HCT116 (cell line): Measurements from ENCODE around the gene RAPGEF1. TPM values are rescaled to one million over a fixed set of nuclear protein-coding genes. Genes with fewer than 3 reads are reported as not detected.

Experiments
- ATAC-seq: fragments of 200-7000 bp; cut with Tn5 transposase; 2 replicates; pipeline ENCODE4 v1.9.1; 2020; ENCODE audit warnings: mild to moderate bottlenecking, moderate library complexity
- BruUV-seq: library from RNA; stranded (reverse); fragments of 400-500 nt; replicated peaks from 2 replicates; lab custom pipeline; 2021; lab: Mats Ljungman, UMichigan
- CTCF ChIA-PET: fragments of 300-600 bp; sonication (Branson Sonifier 250); formaldehyde crosslinking; loops from one replicate; lab custom pipeline; 2021; ENCODE audit warnings: antibody characterized with exemption; lab: Charles Lee
- POLR2A ChIA-PET: fragments of 300-600, 350-600 bp; sonication (Branson Sonifier 250); formaldehyde crosslinking; loops from one replicate; lab custom pipeline; 2021; ENCODE audit warnings: antibody characterized with exemption; lab: Charles Lee
- RAD21 ChIA-PET, 2 experiments: fragments of 300-600 bp; sonication (Branson Sonifier 250); formaldehyde crosslinking; loops; one replicate each; lab custom pipeline; 2023; ENCODE audit warnings: low total read pairs in 2 of 2; ENCODE audit not compliant: uncharacterized antibody in 2 of 2, unreplicated experiment in 2 of 2, low non-redundant PET in 1 of 2; lab: Charles Lee
- DNase-seq: peaks from one replicate; pipeline ENCODE4 v3.0.0-alpha.2; 2010; ENCODE audit warnings: low read depth, low spot score
- H2AFZ ChIP-seq: fragments of 200-600 bp; shearing (Covaris generic), sonication (generic); 2 replicates; pipeline ENCODE4 v1.6.1; 2017; ENCODE audit warnings: low read depth, mixed run types, mixed read lengths, antibody characterized with exemption, low read length; ENCODE audit not compliant: poor library complexity, severe bottlenecking
- H3K27ac ChIP-seq: 2 replicates; pipeline ENCODE4 v1.5.1; 2012; ENCODE audit warnings: low read depth, low read length
- H3K27me3 ChIP-seq: fragments of 200-600 bp; sonication (generic); 2 replicates; pipeline ENCODE4 v1.6.1; 2016; ENCODE audit warnings: mixed run types, low read length, mixed read lengths; ENCODE audit not compliant: insufficient read depth
- H3K36me3 ChIP-seq, 2 experiments: fragments of 200-500 bp in 1 of 2; fragments of 200-600 bp in 1 of 2; sonication (Bioruptor generic) in 1 of 2; sonication (generic) in 1 of 2; 2 replicates each; pipeline versions ENCODE4 v1.5.1 to v1.6.1; 2014 to 2016; ENCODE audit warnings: low read length in 2 of 2, inconsistent platforms in 1 of 2, mixed read lengths in 1 of 2, mixed run types in 1 of 2; ENCODE audit not compliant: insufficient read depth in 2 of 2, control insufficient read depth in 1 of 2
- H3K4me1 ChIP-seq, 2 experiments: fragments of 200-600 bp in 1 of 2; sonication (generic) in 1 of 2; 2 replicates each; pipeline versions ENCODE4 v1.5.1 to v1.6.1; 2012 to 2017; ENCODE audit warnings: low read length in 2 of 2, inconsistent platforms in 1 of 2, mild to moderate bottlenecking in 1 of 2, mixed read lengths in 1 of 2, mixed run types in 1 of 2, moderate library complexity in 1 of 2; ENCODE audit not compliant: insufficient read depth in 2 of 2, control insufficient read depth in 1 of 2
- H3K4me2 ChIP-seq: fragments of 200-600 bp; sonication (generic); 2 replicates; pipeline ENCODE4 v1.6.1; 2017; ENCODE audit warnings: mixed run types, low read length, mixed read lengths
- H3K4me3 ChIP-seq, 2 experiments: fragments of 200-600 bp in 1 of 2; sonication (generic) in 1 of 2; replicated peaks in 1 of 2; 2 replicates each; pipeline ENCODE4 v1.5.1; 2011 to 2016; ENCODE audit warnings: low read length in 2 of 2, control low read depth in 1 of 2, low read depth in 1 of 2, mild to moderate bottlenecking in 1 of 2, mixed read lengths in 1 of 2, mixed run types in 1 of 2
- H3K79me2 ChIP-seq: fragments of 200-600 bp; sonication (generic); 2 replicates; pipeline ENCODE4 v1.6.1; 2017; ENCODE audit warnings: mild to moderate bottlenecking, mixed run types, low read length, moderate library complexity, mixed read lengths; ENCODE audit not compliant: insufficient read depth
- H3K9ac ChIP-seq: fragments of 200-600 bp; sonication (generic); 2 replicates; pipeline ENCODE4 v1.6.1; 2016; ENCODE audit warnings: low read length, mixed read lengths
- H3K9me2 ChIP-seq: fragments of 200-600 bp; sonication (generic), shearing (Covaris generic); 2 replicates; pipeline ENCODE4 v1.6.1; 2017; ENCODE audit warnings: mixed run types, mild to moderate bottlenecking, moderate library complexity; ENCODE audit not compliant: insufficient read depth
- H3K9me3 ChIP-seq, 2 experiments: fragments of 200-500 bp in 1 of 2; fragments of 200-600 bp in 1 of 2; sonication (Bioruptor generic) in 1 of 2; sonication (generic) in 1 of 2; 2 replicates each; pipeline ENCODE4 v1.6.1; 2014 to 2017; ENCODE audit warnings: low read length in 2 of 2, mixed read lengths in 2 of 2, inconsistent platforms in 1 of 2, low read depth in 1 of 2, mild to moderate bottlenecking in 1 of 2, mixed run types in 1 of 2, moderate library complexity in 1 of 2; ENCODE audit not compliant: control insufficient read depth in 1 of 2, insufficient read depth in 1 of 2
- H4K20me1 ChIP-seq: fragments of 200-600 bp; sonication (generic), shearing (Covaris generic); 2 replicates; pipeline ENCODE4 v1.6.1; 2017; ENCODE audit warnings: mixed run types, mild to moderate bottlenecking, moderate library complexity; ENCODE audit not compliant: insufficient read depth
- EGR1 ChIP-seq: IDR thresholded peaks from 2 replicates; pipeline ENCODE4 v1.6.1; 2012; ENCODE audit warnings: low read depth
- FOSL1 ChIP-seq: IDR thresholded peaks from 2 replicates; pipeline ENCODE4 v1.6.1; 2012; ENCODE audit warnings: low read depth
- POLR2AphosphoS5 ChIP-seq: IDR thresholded peaks from 2 replicates; pipeline ENCODE4 v1.6.1; 2011; ENCODE audit warnings: mild to moderate bottlenecking, low read depth, low read length, moderate library complexity
- RAD21 ChIP-seq: IDR thresholded peaks from 2 replicates; pipeline ENCODE4 v1.6.1; 2012; ENCODE audit warnings: low read depth, mild to moderate bottlenecking
- SIN3A ChIP-seq: IDR thresholded peaks from 2 replicates; pipeline ENCODE4 v1.6.1; 2012; ENCODE audit warnings: low read depth
- SP1 ChIP-seq: IDR thresholded peaks from 2 replicates; pipeline ENCODE4 v1.6.1; 2012; ENCODE audit warnings: low read depth
- SRF ChIP-seq: IDR thresholded peaks from 2 replicates; pipeline ENCODE4 v1.6.1; 2012; ENCODE audit warnings: low read depth
- TCF7L2 ChIP-seq: IDR thresholded peaks from 2 replicates; pipeline ENCODE4 v1.7.0; 2011; ENCODE audit warnings: borderline replicate concordance, inconsistent platforms; ENCODE audit not compliant: insufficient read depth, insufficient read length; ENCODE audit errors: extremely low read depth
- ZFX ChIP-seq: fragments of 450-650 bp; IDR thresholded peaks from 2 replicates; pipeline ENCODE4 v1.6.1; 2017
- ZNF274 ChIP-seq: fragments of 200-500 bp; sonication (Bioruptor generic); IDR thresholded peaks from 2 replicates; pipeline ENCODE4 v1.6.1; 2014; ENCODE audit warnings: mild to moderate bottlenecking, low read depth, low read length, inconsistent platforms
- intact Hi-C: fragments of 100-400 bp; cut with micrococcal nuclease; formaldehyde crosslinking; loops from 2 replicates; pipeline ENCODE4 v1.10.0; 2022
- total RNA-seq: library from RNA; stranded (reverse); gene quantifications from one replicate; pipeline ENCODE4 v1.2.1, GENCODE V29; 2021; ENCODE audit not compliant: unreplicated experiment
- TF ChIP-seq, protein P1 (sequence below): IDR thresholded peaks from 2 replicates; pipeline ENCODE4 v1.6.1; 2012
- TF ChIP-seq, protein P2 (sequence below), 3 experiments: fragments of 200-600 bp in 1 of 3; sonication (generic) in 1 of 3; IDR thresholded peaks in 2 of 3; conservative IDR thresholded peaks in 1 of 3; 2 replicates each; pipeline ENCODE4 v1.5.1; 2012 to 2017; ENCODE audit warnings: low read depth in 2 of 3, low read length in 2 of 3, antibody characterized with exemption in 1 of 3, borderline replicate concordance in 1 of 3, control low read depth in 1 of 3, mild to moderate bottlenecking in 1 of 3, mixed read lengths in 1 of 3, mixed run types in 1 of 3, moderate library complexity in 1 of 3; ENCODE audit not compliant: insufficient read depth in 1 of 3

The RAPGEF1 gene
- total RNA-seq, 1 experiment from 2014 or later = 43.0 TPM

DNA sequence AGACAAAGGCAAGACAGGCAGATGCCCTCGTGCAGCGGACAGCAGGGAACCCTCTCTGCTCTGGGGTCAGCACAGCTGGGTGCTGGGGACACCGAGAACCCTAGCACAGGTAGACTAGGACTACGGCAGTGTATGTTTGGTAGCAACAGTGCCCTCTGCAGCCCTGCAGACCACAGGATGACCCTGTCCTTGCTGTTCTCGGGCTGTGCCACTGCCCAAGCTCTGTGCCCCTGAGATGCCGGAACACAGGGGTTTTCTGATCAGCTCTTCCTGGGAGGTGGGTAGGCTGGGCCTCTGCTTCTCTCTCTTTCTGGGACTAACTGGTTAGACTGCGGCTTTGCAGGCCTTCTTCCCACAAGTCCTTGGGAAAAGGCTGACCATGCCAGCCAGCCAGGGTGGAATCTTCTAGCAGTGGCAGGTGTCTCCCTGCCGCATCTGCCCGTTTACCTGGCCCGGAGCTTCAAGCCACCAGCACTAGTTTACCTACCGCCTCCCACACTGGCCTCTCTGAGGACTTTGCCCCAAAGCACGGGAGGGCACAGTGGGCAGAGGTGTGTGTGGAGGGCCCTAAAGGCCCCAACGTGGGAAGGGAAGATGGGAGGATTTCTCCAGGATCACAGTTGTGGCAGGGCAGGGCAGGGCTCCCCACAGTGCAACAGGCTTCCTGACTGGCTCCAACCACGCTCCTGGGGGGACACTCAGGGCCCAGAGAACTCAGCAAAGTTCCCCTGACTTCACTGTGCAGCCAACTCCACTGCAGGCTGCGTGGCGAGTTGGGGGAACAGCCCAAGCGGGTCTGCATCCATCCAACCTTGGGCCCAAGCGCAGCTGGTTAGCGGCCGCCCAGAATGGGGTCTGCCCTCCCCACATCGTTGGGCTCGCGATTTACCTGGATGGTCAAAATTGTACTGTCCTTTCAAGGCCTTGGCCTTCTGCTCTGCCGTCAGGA is 210.0 kb downstream of the RAPGEF1 start:
- H3K36me3 ChIP-seq = peaks cover 4 to 15% of the 10 kb centered on the region in 2 experiments; a peak in 3 of 4 replicates
- H3K4me2 ChIP-seq = peak overlapping the region; percentile 90
- H3K79me2 ChIP-seq = peaks cover 11% of the 10 kb centered on the region; the same call in 1 of the 2 replicates
- H3K9me3 ChIP-seq = no peaks in the 10 kb centered on the region
- ATAC-seq (no peak), DNase-seq (no peak)
- ChIA-PET CTCF (no interaction called here), RAD21 (no interaction called here), POLR2A (no interaction called here)
- BruUV-seq = TSS peak; percentile 35
- no peaks in the 10 kb centered on the region for H3K27me3 ChIP-seq
- peaks cover 0 to 13% of the 10 kb centered on the region in 2 experiments; a peak in 1 of 4 replicates for H3K4me1 ChIP-seq
- H2AFZ ChIP-seq = no peak overlapping the region
- H3K9me2 ChIP-seq = no peaks in the 10 kb centered on the region
- peak overlapping the region; percentile 68 for H3K9ac ChIP-seq
- H3K27ac ChIP-seq = peak overlapping the region; percentile 49
- H4K20me1 ChIP-seq = no peaks in the 10 kb centered on the region
- TF ChIP-seq ZFX (no peak), EGR1 (no peak)
- intact Hi-C loops = no loop called here
- peak overlapping the region; percentile 65 to 75 for H3K4me3 ChIP-seq

DNA sequence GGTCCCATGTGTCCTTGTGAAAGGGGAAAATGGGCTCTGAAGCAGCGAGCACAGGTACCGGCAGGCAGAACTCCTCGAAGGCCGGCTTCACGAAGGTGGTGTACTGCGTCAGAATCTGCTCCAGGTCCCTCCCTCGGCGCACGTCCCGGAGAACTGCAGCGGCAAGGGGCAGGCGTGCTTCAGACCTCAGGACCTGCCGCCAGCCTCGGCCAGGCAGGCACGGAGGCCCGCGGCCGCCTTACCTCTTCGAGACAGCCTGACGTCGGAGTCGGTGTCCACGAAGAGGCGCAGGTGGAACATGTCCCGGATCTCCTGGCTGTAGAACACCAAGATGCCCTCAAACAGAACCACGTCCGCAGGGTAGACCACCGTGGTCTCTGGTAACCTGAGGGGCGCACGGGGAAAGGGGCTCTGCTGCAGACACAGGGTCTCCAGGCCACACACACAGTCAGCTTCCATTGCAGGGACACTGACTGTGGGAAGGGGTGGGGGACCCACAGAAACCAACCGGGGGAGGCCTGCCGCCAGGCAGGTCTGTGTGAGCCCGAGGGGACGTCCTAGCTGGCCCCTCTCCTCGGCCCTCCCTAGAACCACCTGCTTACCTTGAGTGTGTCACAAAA is 210.9 kb downstream of the RAPGEF1 start:
- ATAC-seq = no peak
- CTCF ChIA-PET = no interaction called here
- peaks cover 11% of the 10 kb centered on the region; the same call in 1 of the 2 replicates for H3K79me2 ChIP-seq

More for the DNA sequence above, 210.9 kb downstream of the RAPGEF1 start:
- POLR2A ChIA-PET = no interaction called here
- H2AFZ ChIP-seq = no peak overlapping the region
- H3K4me1 ChIP-seq = peaks cover 0 to 13% of the 10 kb centered on the region in 2 experiments; a peak in 1 of 4 replicates
- DNase-seq = no peak
- RAD21 ChIA-PET = no interaction called here
- no peak overlapping the region for H3K4me3 ChIP-seq
- H3K27me3 ChIP-seq = no peaks in the 10 kb centered on the region
- no TSS peak for BruUV-seq
- H3K9ac ChIP-seq = no peak overlapping the region
- peaks cover 4 to 15% of the 10 kb centered on the region in 2 experiments; a peak in 3 of 4 replicates for H3K36me3 ChIP-seq
- H3K9me3 ChIP-seq = no peaks in the 10 kb centered on the region
- TF ChIP-seq RAD21 = no peak
- no peak for TF ChIP-seq FOSL1
- TF ChIP-seq, protein P1, sequence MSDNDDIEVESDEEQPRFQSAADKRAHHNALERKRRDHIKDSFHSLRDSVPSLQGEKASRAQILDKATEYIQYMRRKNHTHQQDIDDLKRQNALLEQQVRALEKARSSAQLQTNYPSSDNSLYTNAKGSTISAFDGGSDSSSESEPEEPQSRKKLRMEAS = no peak
- no peak for TF ChIP-seq POLR2AphosphoS5
- no peak for TF ChIP-seq ZFX
- TF ChIP-seq SRF = no peak
- no peak for TF ChIP-seq TCF7L2
- TF ChIP-seq SP1 = no peak
- no peak for TF ChIP-seq ZNF274
- TF ChIP-seq EGR1 = no peak
- no peak for TF ChIP-seq SIN3A
- TF ChIP-seq, protein P2, sequence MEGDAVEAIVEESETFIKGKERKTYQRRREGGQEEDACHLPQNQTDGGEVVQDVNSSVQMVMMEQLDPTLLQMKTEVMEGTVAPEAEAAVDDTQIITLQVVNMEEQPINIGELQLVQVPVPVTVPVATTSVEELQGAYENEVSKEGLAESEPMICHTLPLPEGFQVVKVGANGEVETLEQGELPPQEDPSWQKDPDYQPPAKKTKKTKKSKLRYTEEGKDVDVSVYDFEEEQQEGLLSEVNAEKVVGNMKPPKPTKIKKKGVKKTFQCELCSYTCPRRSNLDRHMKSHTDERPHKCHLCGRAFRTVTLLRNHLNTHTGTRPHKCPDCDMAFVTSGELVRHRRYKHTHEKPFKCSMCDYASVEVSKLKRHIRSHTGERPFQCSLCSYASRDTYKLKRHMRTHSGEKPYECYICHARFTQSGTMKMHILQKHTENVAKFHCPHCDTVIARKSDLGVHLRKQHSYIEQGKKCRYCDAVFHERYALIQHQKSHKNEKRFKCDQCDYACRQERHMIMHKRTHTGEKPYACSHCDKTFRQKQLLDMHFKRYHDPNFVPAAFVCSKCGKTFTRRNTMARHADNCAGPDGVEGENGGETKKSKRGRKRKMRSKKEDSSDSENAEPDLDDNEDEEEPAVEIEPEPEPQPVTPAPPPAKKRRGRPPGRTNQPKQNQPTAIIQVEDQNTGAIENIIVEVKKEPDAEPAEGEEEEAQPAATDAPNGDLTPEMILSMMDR (IDR thresholded peaks at IDR 0.05 in 2 of 3, conservative IDR thresholded peaks at IDR 0.05 in 1 of 3; ENCODE audit: borderline replicate concordance in 1 of 3, insufficient read depth in 1 of 3, low read depth in 2 of 3, low read length in 2 of 3) = no peak
- H3K9me2 ChIP-seq = no peaks in the 10 kb centered on the region
- no peak overlapping the region for H3K27ac ChIP-seq
- no peaks in the 10 kb centered on the region for H4K20me1 ChIP-seq
- intact Hi-C loops = no loop called here
- no peak overlapping the region for H3K4me2 ChIP-seq
